ENCODE results near the gene NCK2.

GRCh38 chr2:105768961-105769452, 24.3 kb downstream of the NCK2 start:
- TF ChIP-seq CTCF (conservative IDR thresholded peaks at IDR 0.05; ENCODE audit: low read depth, low read length), result no peak
- TF ChIP-seq EZH2 (IDR thresholded peaks at IDR 0.05; ENCODE audit: borderline replicate concordance, low read depth, low read length, poor library complexity, severe bottlenecking), result no peak

Measured in A673 (cell line).